ENCODE data around the gene CAP2. TPM values are rescaled to one million over a fixed set of nuclear protein-coding genes. Genes with fewer than 3 reads are reported as not detected.

Gene CAP2
- total RNA-seq, 3 donors from 2014 or later, result 2.2 to 56.1 (median 3.4) TPM

DNA sequence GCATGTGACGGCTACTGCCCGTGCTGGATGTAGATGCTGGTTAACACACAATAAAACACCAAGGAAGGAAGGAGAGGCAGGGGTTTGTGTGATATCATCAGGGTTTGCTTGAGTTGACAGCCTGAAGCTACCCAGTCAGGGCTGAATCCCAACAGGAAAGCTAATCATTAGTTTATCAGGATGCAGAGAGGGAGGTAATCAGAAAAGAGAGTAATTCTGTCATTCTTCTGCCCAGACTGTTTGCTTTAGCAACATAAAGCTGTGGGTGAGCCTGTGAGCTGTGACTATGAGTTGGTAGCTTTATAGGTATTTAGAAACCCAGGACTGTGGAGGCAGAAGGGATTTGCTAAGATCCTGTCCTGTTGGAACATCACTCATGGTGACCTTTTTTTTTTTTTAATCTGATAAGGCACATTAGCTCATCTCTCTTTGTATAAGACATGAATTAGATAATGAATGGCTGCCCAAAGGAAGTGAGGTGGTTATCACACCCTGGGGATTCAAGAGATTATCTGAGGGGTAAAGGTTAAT is 79.3 kb downstream of the CAP2 start:
- peaks cover 6% of the 10 kb centered on the region for H3K4me1 ChIP-seq (ENCODE audit: low read depth)
- H3K36me3 ChIP-seq (ENCODE audit: low read depth), result no peaks in the 10 kb centered on the region
- H3K4me3 ChIP-seq, result no peak overlapping the region
- DNase-seq, result no peak
- intact Hi-C loops (cut with DNase I, micrococcal nuclease), result no loop called here
- no peaks in the 10 kb centered on the region for H3K9me3 ChIP-seq
- TF ChIP-seq, protein P1, sequence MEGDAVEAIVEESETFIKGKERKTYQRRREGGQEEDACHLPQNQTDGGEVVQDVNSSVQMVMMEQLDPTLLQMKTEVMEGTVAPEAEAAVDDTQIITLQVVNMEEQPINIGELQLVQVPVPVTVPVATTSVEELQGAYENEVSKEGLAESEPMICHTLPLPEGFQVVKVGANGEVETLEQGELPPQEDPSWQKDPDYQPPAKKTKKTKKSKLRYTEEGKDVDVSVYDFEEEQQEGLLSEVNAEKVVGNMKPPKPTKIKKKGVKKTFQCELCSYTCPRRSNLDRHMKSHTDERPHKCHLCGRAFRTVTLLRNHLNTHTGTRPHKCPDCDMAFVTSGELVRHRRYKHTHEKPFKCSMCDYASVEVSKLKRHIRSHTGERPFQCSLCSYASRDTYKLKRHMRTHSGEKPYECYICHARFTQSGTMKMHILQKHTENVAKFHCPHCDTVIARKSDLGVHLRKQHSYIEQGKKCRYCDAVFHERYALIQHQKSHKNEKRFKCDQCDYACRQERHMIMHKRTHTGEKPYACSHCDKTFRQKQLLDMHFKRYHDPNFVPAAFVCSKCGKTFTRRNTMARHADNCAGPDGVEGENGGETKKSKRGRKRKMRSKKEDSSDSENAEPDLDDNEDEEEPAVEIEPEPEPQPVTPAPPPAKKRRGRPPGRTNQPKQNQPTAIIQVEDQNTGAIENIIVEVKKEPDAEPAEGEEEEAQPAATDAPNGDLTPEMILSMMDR (IDR thresholded peaks at IDR 0.05), result no peak
- peak; percentile 63 for ATAC-seq

DNA sequence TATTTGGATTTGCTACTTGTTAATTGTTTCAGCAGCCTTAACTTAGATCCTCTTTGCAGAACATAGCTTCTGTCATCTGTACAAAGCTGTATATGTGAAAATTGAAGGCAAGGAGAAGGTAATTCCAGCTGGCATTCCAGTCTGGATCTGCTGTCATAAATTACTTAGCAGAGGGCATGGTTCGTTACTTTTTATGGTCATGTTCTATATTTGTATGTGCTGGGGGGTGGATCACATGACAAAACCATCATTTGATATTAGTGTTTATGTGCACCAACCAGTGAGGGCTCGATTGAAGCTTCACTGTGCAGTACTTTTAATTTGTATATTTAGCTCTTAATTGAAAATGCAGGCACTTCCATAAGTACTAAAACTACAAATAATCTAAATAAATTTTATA is 80.2 kb downstream of the CAP2 start:
- no peak overlapping the region for H3K4me3 ChIP-seq
- TF ChIP-seq, protein P1 (IDR thresholded peaks at IDR 0.05), result no peak
- intact Hi-C loops (cut with DNase I, micrococcal nuclease), result no loop called here
- peak in 1 of 3 donors; percentile 12 for DNase-seq
- peak; percentile 60 for ATAC-seq
- peaks cover 6% of the 10 kb centered on the region for H3K4me1 ChIP-seq (ENCODE audit: low read depth)
- no peaks in the 10 kb centered on the region for H3K9me3 ChIP-seq
- H3K36me3 ChIP-seq (ENCODE audit: low read depth), result no peaks in the 10 kb centered on the region

DNA sequence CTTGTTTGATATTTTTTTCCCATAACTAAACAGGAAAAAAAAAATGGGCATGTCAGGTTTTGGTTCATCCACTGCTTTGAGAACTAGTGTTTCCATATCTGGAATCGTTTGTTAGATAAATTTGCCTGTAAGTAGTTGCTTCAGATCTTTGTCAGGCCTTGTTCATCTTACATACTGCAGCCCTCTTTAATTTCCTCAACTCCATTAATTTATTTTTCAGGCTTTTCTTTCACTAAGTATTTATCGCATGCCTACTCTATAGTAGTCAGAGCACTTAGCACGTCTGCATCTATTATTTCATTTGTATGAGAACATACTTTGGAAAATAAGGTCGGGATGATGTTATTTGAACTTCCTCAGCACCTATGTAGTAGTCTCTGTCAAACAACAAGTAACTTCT is 80.9 kb downstream of the CAP2 start:
- no peaks in the 10 kb centered on the region for H3K36me3 ChIP-seq (ENCODE audit: low read depth)
- TF ChIP-seq, protein P1 (IDR thresholded peaks at IDR 0.05), result no peak
- H3K9me3 ChIP-seq, result no peaks in the 10 kb centered on the region
- no peak overlapping the region for H3K4me3 ChIP-seq
- DNase-seq (no peak), ATAC-seq (no peak)
- intact Hi-C loops (cut with DNase I, micrococcal nuclease), result no loop called here
- H3K4me1 ChIP-seq (ENCODE audit: low read depth), result peaks cover 6% of the 10 kb centered on the region

DNA sequence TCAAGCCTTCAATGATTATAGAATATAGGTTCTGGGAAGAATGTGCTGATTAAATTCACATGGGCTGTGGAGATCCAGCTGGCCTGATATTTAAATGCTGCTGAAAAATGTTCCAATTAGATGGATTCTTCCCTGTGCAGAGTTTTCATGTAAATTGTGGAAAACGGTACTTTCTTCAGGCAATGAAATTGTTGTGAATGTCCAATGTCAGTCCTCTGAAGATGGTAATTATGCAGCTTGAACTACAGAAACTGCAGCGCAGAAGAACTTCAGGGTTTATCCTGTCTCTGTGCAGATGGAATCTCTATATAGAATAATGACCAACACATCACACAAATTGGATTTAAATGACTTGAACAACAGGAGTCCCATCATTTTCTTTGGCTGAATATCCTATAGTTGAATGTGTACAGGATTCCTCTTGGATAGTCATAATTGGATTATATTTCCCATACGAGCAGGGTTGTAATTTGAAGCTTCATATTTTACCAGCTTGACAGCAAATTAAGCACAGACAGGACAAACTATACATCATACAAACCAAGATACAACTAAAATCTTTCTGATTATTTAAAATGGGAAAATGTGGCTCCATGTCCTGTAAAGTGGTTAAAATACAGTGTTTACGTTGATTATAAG is 82.3 kb downstream of the CAP2 start:
- H3K4me3 ChIP-seq, result no peak overlapping the region
- peaks cover 6% of the 10 kb centered on the region for H3K4me1 ChIP-seq (ENCODE audit: low read depth)
- TF ChIP-seq, protein P1 (IDR thresholded peaks at IDR 0.05), result no peak
- H3K9me3 ChIP-seq, result no peaks in the 10 kb centered on the region
- H3K36me3 ChIP-seq (ENCODE audit: low read depth), result no peaks in the 10 kb centered on the region
- ATAC-seq (no peak), DNase-seq (no peak)
- intact Hi-C loops (cut with DNase I, micrococcal nuclease), result no loop called here

DNA sequence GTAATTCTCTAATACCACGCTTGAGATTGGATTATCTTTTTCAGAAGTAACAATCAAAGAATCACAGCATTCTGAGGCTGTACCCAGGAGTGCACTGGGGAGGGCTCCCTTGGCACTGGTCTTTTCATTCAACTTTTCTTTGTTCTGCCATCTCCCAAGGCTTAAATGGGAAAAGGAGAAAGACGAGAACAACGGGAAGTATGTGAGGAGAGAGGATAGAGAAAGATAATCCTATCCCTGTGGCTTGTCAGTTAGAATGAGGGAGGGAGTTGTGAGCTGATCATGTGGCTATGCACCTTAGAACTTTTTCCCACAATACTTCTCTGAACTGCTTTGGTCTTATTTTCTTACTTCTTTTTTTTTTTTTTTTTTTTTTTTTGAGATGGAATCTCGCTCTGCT is 83.1 kb downstream of the CAP2 start:
- no peak overlapping the region for H3K4me3 ChIP-seq
- TF ChIP-seq, protein P1 (IDR thresholded peaks at IDR 0.05), result no peak
- no peaks in the 10 kb centered on the region for H3K9me3 ChIP-seq
- peaks cover 6% of the 10 kb centered on the region for H3K4me1 ChIP-seq (ENCODE audit: low read depth)
- DNase-seq (no peak), ATAC-seq (no peak)
- H3K36me3 ChIP-seq (ENCODE audit: low read depth), result no peaks in the 10 kb centered on the region
- intact Hi-C loops (cut with DNase I, micrococcal nuclease), result no loop called here
